Fibroblast of mammary gland (primary cell): ENCODE measurements around the gene P2RY6.

Experiments used
- DNase-seq: peaks from one replicate; pipeline ENCODE4 v3.0.0-alpha.2; 2010; ENCODE audit warnings: low read depth
- H3K4me3 ChIP-seq: 2 replicates; pipeline ENCODE4 v1.5.1; 2011; ENCODE audit warnings: low read depth, mild to moderate bottlenecking, low read length, moderate library complexity; ENCODE audit not compliant: control insufficient read depth
- TF ChIP-seq, protein P1 (sequence below): conservative IDR thresholded peaks from 2 replicates; pipeline ENCODE4 v1.5.1; 2011; ENCODE audit warnings: low read depth, low read length, inconsistent platforms; ENCODE audit not compliant: control insufficient read depth, insufficient read depth

P2RY6 gene

DNA sequence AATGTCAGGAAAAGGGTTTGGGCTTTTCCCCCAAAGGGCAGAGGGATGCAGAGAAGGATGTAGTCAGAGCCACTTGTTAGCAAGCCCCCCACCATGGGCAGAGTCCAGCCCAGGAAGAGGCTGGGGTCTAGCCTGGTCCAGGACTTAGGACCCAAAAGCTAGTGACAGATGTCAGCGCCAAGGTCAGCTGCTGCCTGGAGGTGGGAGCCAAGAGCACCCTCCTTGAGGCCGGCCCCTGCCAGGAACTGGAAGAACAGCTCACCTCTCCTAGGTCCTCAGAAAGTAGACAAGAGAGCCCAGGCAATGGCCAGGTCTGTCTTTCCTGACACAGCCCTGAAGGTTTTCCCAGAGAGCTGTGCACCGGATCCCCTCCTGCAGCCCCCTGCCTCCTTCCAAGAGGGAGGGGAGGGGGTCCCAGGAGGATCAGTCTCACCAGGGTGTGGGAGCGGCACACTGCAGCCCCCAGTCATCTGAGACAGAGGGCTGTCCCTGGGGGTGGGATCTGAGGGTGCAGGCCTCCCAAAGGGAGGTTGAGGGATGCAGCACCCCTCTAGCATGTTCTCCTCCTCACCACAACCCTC is 21.3 kb downstream of the P2RY6 start:
- DNase-seq: no peak
- TF ChIP-seq, protein P1, sequence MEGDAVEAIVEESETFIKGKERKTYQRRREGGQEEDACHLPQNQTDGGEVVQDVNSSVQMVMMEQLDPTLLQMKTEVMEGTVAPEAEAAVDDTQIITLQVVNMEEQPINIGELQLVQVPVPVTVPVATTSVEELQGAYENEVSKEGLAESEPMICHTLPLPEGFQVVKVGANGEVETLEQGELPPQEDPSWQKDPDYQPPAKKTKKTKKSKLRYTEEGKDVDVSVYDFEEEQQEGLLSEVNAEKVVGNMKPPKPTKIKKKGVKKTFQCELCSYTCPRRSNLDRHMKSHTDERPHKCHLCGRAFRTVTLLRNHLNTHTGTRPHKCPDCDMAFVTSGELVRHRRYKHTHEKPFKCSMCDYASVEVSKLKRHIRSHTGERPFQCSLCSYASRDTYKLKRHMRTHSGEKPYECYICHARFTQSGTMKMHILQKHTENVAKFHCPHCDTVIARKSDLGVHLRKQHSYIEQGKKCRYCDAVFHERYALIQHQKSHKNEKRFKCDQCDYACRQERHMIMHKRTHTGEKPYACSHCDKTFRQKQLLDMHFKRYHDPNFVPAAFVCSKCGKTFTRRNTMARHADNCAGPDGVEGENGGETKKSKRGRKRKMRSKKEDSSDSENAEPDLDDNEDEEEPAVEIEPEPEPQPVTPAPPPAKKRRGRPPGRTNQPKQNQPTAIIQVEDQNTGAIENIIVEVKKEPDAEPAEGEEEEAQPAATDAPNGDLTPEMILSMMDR: no peak
- H3K4me3 ChIP-seq: no peak overlapping the region

DNA sequence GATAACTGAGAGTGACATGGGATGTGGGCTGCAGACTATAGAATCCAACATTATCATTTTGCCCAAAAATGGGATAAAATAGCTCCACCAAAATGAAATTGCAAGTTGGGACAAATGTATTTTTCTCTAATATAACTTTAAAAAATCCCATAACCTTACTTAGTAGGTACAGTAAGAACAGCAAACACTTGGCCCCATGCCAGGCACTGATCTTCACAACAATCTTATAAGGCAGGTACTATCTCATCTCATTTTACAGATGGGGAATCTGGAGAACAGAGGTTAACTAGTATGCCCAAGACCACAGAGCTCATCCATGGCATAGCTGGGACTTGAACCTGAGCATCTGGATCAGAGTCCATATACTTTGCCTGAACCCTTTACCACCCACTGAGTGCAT is 22.5 kb downstream of the P2RY6 start:
- no peak for DNase-seq
- TF ChIP-seq, protein P1: no peak
- H3K4me3 ChIP-seq: no peak overlapping the region

DNA sequence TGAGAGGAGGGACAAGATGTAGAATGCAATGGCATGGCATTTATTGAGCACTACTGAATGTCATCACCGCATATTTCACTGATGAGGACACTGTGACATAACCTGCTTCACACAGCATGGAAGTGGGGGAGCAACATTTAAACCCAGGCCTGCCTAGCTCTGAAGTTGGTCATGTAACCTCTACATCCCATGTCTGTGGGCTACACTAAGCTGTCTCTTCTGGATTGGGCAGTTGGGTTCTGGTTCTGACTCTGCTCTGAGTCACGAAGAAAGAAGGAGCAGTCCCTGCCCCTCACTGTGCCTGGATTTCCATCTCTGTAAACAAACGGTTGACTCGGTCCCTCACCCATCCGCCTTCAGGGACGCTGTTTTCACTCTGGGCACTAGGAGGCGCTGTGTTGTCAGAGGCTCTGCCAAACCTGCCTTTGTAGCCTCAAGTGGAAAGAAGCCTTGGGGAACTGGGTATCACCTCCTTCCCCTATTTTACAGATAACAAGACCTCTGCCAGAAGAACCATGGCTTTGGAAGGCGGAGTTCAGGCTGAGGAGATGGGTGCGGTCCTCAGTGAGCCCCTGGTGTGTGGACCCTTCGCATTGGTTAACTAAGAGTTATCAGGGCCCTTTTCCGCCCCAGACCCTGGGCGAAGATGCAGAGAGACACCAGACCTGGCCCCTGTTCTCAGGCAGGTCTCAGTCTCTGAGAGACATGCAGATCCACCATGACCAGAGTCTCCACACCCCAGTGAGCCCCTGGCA is 23.3 kb downstream of the P2RY6 start:
- TF ChIP-seq, protein P1: peak; percentile 97
- peak; percentile 89 for DNase-seq

DNA sequence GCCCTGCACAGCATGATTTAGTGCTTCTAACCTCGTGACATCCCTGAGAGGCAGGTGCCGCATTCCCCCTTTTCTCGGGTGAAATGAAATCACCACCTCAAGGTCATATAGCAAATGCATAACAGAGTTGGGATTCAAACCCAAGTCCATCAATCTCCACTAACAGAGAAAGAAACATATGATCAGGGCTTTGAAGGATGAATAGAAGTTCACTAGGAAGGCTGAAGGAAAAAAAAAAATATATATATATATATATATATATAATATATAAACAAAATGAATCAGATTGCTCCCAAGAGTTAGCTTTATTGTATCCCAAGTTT is 23.8 kb downstream of the P2RY6 start:
- DNase-seq: no peak
- H3K4me3 ChIP-seq: no peak overlapping the region
- TF ChIP-seq, protein P1: no peak

More for the DNA sequence above, 23.3 kb downstream of the P2RY6 start:
- H3K4me3 ChIP-seq: no peak overlapping the region

DNA sequence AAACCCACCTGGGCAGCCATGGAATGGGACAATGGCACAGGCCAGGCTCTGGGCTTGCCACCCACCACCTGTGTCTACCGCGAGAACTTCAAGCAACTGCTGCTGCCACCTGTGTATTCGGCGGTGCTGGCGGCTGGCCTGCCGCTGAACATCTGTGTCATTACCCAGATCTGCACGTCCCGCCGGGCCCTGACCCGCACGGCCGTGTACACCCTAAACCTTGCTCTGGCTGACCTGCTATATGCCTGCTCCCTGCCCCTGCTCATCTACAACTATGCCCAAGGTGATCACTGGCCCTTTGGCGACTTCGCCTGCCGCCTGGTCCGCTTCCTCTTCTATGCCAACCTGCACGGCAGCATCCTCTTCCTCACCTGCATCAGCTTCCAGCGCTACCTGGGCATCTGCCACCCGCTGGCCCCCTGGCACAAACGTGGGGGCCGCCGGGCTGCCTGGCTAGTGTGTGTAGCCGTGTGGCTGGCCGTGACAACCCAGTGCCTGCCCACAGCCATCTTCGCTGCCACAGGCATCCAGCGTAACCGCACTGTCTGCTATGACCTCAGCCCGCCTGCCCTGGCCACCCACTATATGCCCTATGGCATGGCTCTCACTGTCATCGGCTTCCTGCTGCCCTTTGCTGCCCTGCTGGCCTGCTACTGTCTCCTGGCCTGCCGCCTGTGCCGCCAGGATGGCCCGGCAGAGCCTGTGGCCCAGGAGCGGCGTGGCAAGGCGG is 24.5 kb downstream of the P2RY6 start:
- TF ChIP-seq, protein P1: no peak
- no peak for DNase-seq
- no peak overlapping the region for H3K4me3 ChIP-seq

DNA sequence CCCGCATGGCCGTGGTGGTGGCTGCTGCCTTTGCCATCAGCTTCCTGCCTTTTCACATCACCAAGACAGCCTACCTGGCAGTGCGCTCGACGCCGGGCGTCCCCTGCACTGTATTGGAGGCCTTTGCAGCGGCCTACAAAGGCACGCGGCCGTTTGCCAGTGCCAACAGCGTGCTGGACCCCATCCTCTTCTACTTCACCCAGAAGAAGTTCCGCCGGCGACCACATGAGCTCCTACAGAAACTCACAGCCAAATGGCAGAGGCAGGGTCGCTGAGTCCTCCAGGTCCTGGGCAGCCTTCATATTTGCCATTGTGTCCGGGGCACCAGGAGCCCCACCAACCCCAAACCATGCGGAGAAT is 25.1 kb downstream of the P2RY6 start:
- TF ChIP-seq, protein P1: no peak
- no peak overlapping the region for H3K4me3 ChIP-seq
- DNase-seq: no peak
